GM19239 (cell line): ENCODE results near the gene NUFIP2.
A peak's percentile ranks its signal among the peaks of the same experiment; 100 is the strongest.
"Not testable (repeated sequence)": the region's sequence is repeated elsewhere in the genome, so short reads cannot be mapped to it uniquely, and the experiment has no call there.

Experiments
- DNase-seq: peaks from one replicate; pipeline ENCODE4 v3.0.0; 2011; ENCODE audit warnings: low spot score; ENCODE audit not compliant: insufficient read length
- FAIRE-seq: peaks from 2 replicates; lab custom pipeline; 2011; peaks lifted over from hg19 to GRCh38; lab: Jason Lieb, UNC

The NUFIP2 gene

GRCh38 chr17:29240968-29241963 is 52.7 kb downstream of the NUFIP2 start:
- FAIRE-seq: no peak
- DNase-seq: no peak

GRCh38 chr17:29240477-29240876 is 53.5 kb downstream of the NUFIP2 start:
- FAIRE-seq: no peak
- no peak for DNase-seq

GRCh38 chr17:29238133-29238850 is 55.7 kb downstream of the NUFIP2 start:
- DNase-seq: no peak

GRCh38 chr17:29237476-29238132 is 56.3 kb downstream of the NUFIP2 start:
- DNase-seq (no peak), FAIRE-seq (no peak)

More at GRCh38 chr17:29238133-29238850, 55.7 kb downstream of the NUFIP2 start:
- no peak for FAIRE-seq

GRCh38 chr17:29235904-29236303 is 58.0 kb downstream of the NUFIP2 start:
- no peak for FAIRE-seq

GRCh38 chr17:29234972-29235371 is 59.0 kb downstream of the NUFIP2 start:
- not testable (repeated sequence) for FAIRE-seq

More at GRCh38 chr17:29235904-29236303, 58.0 kb downstream of the NUFIP2 start:
- no peak for DNase-seq

GRCh38 chr17:29233301-29233700 is 60.6 kb downstream of the NUFIP2 start:
- DNase-seq: no peak

More at GRCh38 chr17:29234972-29235371, 59.0 kb downstream of the NUFIP2 start:
- not testable (repeated sequence) for DNase-seq

GRCh38 chr17:29225396-29225795 is 68.6 kb downstream of the NUFIP2 start:
- FAIRE-seq: no peak

More at GRCh38 chr17:29233301-29233700, 60.6 kb downstream of the NUFIP2 start:
- no peak for FAIRE-seq

GRCh38 chr17:29221338-29221737 is 72.6 kb downstream of the NUFIP2 start:
- DNase-seq, FAIRE-seq: not testable (repeated sequence)

More at GRCh38 chr17:29225396-29225795, 68.6 kb downstream of the NUFIP2 start:
- DNase-seq: no peak

GRCh38 chr17:29219378-29220047 is 74.4 kb downstream of the NUFIP2 start:
- FAIRE-seq (peak; percentile 95), DNase-seq (peak; percentile 71)

GRCh38 chr17:29216856-29217255 is 77.1 kb downstream of the NUFIP2 start:
- DNase-seq (no peak), FAIRE-seq (no peak)

GRCh38 chr17:29216181-29216580 is 77.8 kb downstream of the NUFIP2 start:
- FAIRE-seq: no peak
- no peak for DNase-seq

GRCh38 chr17:29215717-29216116 is 78.2 kb downstream of the NUFIP2 start:
- no peak for DNase-seq
- no peak for FAIRE-seq

- no peak for FAIRE-seq
- no peak for DNase-seq
Measured at GRCh38 chr17:29215174-29215573, 78.8 kb downstream of the NUFIP2 start.

- FAIRE-seq (no peak), DNase-seq (no peak)
Measured at GRCh38 chr17:29214215-29215146, 79.5 kb downstream of the NUFIP2 start.

GRCh38 chr17:29212681-29213121 is 81.2 kb downstream of the NUFIP2 start:
- FAIRE-seq (no peak), DNase-seq (no peak)

- DNase-seq: no peak
- FAIRE-seq: no peak
Measured at GRCh38 chr17:29212094-29212631, 81.8 kb downstream of the NUFIP2 start.

- FAIRE-seq (no peak), DNase-seq (no peak)
Measured at GRCh38 chr17:29210879-29211278, 83.1 kb downstream of the NUFIP2 start.
